ENCODE data around the gene HYAL2. TPM values are rescaled to one million over a fixed set of nuclear protein-coding genes. Genes with fewer than 3 reads are reported as not detected.
"Not testable (repeated sequence)": the region's sequence is repeated elsewhere in the genome, so short reads cannot be mapped to it uniquely, and the experiment has no call there.

The HYAL2 gene
- total RNA-seq, 1 donor from 2014 or later: 123 TPM

DNA sequence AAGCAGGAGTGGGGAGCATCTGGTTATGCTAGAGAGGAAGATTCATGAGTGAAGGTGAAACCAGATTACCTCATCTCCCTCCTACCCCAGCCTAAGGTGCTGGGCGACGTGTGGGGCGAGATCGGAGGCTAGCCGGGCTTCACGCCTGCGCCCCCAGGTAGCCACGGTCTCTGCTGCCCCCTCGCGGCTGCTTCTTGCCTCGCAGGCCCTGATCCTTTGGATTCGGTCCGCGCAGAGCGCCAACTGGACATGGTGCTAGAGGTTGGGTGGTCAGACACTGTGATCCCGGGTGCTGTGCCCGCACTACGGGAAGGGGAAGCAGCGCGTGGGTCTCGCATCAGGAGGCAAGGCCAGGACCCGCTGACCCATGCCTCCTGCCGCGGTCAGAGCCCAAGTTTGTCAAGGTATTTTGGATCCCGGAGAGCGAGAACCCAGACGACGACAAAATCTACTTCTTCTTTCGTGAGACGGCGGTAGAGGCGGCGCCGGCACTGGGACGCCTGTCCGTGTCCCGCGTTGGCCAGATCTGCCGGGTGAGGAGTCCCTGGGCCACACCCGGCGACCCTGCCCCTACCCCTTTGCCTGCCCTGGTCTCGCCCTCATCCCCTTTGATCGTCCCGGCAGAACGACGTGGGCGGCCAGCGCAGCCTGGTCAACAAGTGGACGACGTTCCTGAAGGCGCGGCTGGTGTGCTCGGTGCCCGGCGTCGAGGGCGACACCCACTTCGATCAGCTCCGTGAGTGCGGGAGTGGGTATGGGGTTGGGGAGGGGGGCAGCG lies 49.4 kb downstream of the HYAL2 start:
- TF ChIP-seq, protein P1, sequence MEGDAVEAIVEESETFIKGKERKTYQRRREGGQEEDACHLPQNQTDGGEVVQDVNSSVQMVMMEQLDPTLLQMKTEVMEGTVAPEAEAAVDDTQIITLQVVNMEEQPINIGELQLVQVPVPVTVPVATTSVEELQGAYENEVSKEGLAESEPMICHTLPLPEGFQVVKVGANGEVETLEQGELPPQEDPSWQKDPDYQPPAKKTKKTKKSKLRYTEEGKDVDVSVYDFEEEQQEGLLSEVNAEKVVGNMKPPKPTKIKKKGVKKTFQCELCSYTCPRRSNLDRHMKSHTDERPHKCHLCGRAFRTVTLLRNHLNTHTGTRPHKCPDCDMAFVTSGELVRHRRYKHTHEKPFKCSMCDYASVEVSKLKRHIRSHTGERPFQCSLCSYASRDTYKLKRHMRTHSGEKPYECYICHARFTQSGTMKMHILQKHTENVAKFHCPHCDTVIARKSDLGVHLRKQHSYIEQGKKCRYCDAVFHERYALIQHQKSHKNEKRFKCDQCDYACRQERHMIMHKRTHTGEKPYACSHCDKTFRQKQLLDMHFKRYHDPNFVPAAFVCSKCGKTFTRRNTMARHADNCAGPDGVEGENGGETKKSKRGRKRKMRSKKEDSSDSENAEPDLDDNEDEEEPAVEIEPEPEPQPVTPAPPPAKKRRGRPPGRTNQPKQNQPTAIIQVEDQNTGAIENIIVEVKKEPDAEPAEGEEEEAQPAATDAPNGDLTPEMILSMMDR (conservative IDR thresholded peaks at IDR 0.05; ENCODE audit: low read depth, low read length): peak; percentile 93
- H3K4me3 ChIP-seq (ENCODE audit: low read depth, low read length): peak overlapping the region; percentile 32
- no peak for DNase-seq (ENCODE audit: low read depth)

GRCh38 chr3:50272538-50272910 lies 50.0 kb downstream of the HYAL2 start:
- not testable (repeated sequence) for H3K4me3 ChIP-seq (ENCODE audit: low read depth, low read length); DNase-seq (ENCODE audit: low read depth)

DNA sequence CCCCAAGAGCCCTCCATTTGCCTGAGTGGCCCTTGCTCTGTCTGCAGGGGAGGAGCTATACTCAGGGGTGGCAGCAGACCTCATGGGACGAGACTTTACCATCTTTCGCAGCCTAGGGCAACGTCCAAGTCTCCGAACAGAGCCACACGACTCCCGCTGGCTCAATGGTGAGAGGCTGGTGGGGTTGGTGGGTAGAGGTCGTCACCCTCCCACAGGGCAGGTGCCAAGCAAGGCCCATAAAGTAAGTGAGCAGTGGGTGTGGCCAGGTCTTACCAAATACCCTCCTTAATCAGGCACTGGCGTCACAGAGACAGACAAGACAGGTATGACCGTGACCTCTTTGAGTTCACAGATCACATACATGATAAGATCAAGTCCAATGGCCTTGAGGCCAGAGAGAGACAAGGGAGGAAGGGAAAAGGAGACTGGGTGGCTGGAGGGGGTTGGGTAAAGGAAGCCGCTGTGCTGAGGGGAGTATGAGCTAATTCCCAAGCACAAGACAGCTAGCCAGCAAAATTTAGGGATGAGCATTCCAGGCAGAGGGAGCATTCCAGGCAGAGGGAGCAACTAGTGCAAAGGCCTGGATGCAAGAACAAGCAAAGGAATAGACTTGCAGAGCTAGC lies 51.1 kb downstream of the HYAL2 start:
- no peak for DNase-seq (ENCODE audit: low read depth)
- no peak overlapping the region for H3K4me3 ChIP-seq (ENCODE audit: low read depth, low read length)
- TF ChIP-seq, protein P1 (conservative IDR thresholded peaks at IDR 0.05; ENCODE audit: low read depth, low read length): no peak

DNA sequence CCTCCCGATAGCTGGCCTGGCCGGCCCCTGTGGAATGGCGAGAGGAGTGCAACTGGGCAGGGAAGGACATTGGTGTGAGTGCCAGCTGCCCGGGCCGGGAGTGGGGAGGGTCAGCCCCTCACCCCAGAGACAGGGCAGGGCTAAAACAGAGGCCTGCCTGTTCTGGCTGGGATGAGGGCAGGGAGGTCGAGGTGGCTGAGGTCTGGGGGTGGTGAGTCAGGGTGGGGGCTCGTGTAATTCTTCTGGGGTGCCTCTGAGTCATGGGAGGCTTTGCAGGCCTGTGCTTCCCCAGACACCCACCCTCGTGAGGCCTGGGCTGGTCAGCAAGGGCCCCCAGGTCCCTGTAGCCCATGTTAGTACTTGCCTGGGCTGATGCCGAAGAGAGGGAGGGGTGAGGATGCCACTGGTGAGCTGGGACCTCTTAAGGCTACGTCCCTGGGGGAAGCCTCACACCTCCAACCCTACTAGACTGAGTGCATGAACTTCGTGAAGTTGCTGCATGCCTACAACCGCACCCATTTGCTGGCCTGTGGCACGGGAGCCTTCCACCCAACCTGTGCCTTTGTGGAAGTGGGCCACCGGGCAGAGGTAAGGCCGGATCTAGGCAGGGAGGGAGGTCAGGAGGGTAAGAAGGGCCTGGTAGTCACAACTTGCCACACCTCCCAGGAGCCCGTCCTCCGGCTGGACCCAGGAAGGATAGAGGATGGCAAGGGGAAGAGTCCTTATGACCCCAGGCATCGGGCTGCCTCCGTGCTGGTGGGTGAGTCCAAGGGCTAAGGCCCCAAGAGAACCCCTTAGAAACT lies 51.9 kb downstream of the HYAL2 start:
- TF ChIP-seq, protein P1 (conservative IDR thresholded peaks at IDR 0.05; ENCODE audit: low read depth, low read length): no peak
- peak overlapping the region; percentile 61 for H3K4me3 ChIP-seq (ENCODE audit: low read depth, low read length)
- DNase-seq (ENCODE audit: low read depth): no peak

DNA sequence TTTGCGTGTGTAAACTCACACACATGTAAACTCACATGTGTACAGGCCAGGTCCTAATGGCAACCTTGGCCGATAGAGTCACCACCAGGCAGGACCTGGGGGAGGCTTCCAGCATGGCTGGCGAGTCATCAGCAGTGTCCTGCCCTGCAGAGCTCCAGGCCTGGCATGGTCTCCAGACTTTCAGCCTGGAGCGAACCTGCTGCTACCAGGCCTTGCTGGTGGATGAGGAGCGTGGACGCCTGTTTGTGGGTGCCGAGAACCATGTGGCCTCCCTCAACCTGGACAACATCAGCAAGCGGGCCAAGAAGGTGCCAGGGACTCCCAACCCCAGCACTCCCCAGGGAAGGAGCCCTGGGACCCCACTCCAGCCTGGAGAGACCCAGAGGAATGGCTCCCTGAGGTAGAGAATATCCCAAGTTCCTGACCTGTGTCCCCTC lies 52.5 kb downstream of the HYAL2 start:
- DNase-seq (ENCODE audit: low read depth): no peak
- TF ChIP-seq, protein P1 (conservative IDR thresholded peaks at IDR 0.05; ENCODE audit: low read depth, low read length): no peak

GRCh38 chr3:50269460-50269859 lies 53.1 kb downstream of the HYAL2 start:
- no peak for DNase-seq (ENCODE audit: low read depth)
- TF ChIP-seq, protein P1 (conservative IDR thresholded peaks at IDR 0.05; ENCODE audit: low read depth, low read length): no peak
- H3K4me3 ChIP-seq (ENCODE audit: low read depth, low read length): peak overlapping the region; percentile 61

More for the DNA sequence above, 52.5 kb downstream of the HYAL2 start:
- peak overlapping the region; percentile 61 for H3K4me3 ChIP-seq (ENCODE audit: low read depth, low read length)
